Peyer's patch (tissue), 4 donors: ENCODE results near the gene AZI2. TPM values are rescaled to one million over a fixed set of nuclear protein-coding genes. Genes with fewer than 3 reads are reported as not detected.

Source experiments
- DNase-seq, 3 donors: peaks; one replicate each; pipeline ENCODE4 v3.0.0-alpha.2; 2017 to 2019
- H3K27ac ChIP-seq, 4 donors: fragments of 200-600 bp; sonication (generic); one replicate each; pipeline ENCODE4 v1.5.1; 2016 to 2019
- H3K27me3 ChIP-seq, 2 donors: fragments of 200-600 bp; sonication (generic); one replicate each; pipeline ENCODE4 v1.5.1; 2019
- H3K36me3 ChIP-seq, 3 donors: fragments of 200-600 bp; sonication (generic); one replicate each; pipeline ENCODE4 v1.5.1; 2016 to 2019
- H3K4me1 ChIP-seq, 4 donors: fragments of 200-600 bp; sonication (generic); one replicate each; pipeline ENCODE4 v1.5.1; 2016 to 2019
- H3K4me3 ChIP-seq, 4 donors: fragments of 200-600 bp; sonication (generic); 1 replicate in 3 of 4; 2 replicates in 1 of 4; pipeline ENCODE4 v1.5.1; 2016 to 2019; ENCODE audit warnings: mild to moderate bottlenecking in 1 of 4
- H3K9me3 ChIP-seq, 4 donors: fragments of 200-600 bp; sonication (generic); one replicate each; pipeline ENCODE4 v1.5.1; 2016 to 2019; ENCODE audit warnings: mild to moderate bottlenecking in 1 of 4
- CTCF ChIP-seq, 6 experiments: fragments of 450-650 bp in 4 of 6; fragments of 200-600 bp in 2 of 6; sonication (generic) in 1 of 6; IDR thresholded peaks; one replicate each; pipeline ENCODE4 v1.5.1; 2017 to 2019; ENCODE audit warnings: antibody characterized with exemption in 6 of 6, mild to moderate bottlenecking in 3 of 6, moderate library complexity in 1 of 6
- POLR2A ChIP-seq, 2 donors: fragments of 450-650 bp; IDR thresholded peaks; one replicate each; pipeline ENCODE4 v1.5.1; 2017; ENCODE audit warnings: antibody characterized with exemption in 2 of 2, mild to moderate bottlenecking in 2 of 2, moderate library complexity in 2 of 2
- total RNA-seq, 4 donors: library from RNA; depleted of rRNA; stranded (reverse); fragments of >200 nt; gene quantifications; one replicate each; pipeline ENCODE4 v1.1.0, GENCODE V29; 2016

The AZI2 gene
- total RNA-seq, 4 donors from 2014 or later: 37.8 to 139 (median 49.4) TPM

DNA sequence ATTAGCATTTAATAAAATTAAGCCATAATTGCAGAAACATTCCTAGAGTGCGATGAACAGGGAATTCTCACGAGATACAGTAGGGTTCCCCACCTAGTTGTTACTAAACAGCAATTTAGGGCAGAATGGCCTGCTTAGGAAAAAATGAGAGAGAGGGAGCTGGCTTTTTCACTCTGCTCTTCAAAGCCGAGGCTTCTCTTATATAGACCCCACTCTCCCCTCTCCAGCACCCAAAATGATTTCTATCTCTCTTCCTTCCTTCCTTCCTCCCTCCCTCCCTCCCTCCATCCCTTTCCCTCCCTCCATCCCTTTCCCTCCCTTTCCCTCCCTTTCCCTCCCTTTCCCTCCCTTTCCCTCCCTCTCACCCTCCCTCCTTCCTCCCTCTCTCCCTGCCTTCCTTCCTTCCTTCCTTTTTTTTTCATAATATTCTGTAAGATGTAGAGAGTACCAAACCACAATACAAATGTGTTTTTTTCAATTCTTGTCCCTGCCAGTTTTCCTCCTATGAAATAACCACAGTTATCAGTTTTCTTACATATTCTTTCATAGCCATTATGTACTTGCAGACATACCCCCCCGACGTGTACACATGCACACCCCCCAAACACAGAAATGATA is 48.2 kb downstream of the AZI2 start:
- Histone ChIP-seq H3K4me1 (no peaks in the 10 kb centered on the region), H3K27ac (no peak overlapping the region), H3K9me3 (no peaks in the 10 kb centered on the region), H3K27me3 (no peaks in the 10 kb centered on the region), H3K4me3 (no peak overlapping the region), H3K36me3 (no peaks in the 10 kb centered on the region)
- no peak for DNase-seq
- no peak for TF ChIP-seq POLR2A (IDR thresholded peaks at IDR 0.05)
- TF ChIP-seq CTCF (IDR thresholded peaks at IDR 0.05): no peak

DNA sequence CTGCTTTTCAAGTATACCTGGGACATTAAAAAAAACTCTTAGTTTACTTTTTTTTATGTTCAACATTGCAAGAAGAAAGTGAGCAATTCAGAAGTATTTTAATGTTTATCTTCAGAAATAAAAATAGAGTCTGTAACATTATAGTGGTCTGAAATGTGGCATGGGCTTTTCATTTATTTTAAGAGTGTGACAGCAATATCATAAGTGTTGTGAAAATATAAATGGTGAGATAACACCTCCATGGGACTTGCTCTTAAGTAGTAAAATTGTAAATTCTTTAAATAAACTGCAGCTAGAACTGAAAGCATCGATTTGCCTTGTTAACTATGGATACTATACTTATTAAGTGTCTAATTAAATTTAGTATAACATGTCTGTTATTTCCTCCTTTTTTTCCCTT is 48.9 kb downstream of the AZI2 start:
- no peak overlapping the region for H3K4me3 ChIP-seq
- no peaks in the 10 kb centered on the region for H3K27me3 ChIP-seq
- DNase-seq: no peak

DNA sequence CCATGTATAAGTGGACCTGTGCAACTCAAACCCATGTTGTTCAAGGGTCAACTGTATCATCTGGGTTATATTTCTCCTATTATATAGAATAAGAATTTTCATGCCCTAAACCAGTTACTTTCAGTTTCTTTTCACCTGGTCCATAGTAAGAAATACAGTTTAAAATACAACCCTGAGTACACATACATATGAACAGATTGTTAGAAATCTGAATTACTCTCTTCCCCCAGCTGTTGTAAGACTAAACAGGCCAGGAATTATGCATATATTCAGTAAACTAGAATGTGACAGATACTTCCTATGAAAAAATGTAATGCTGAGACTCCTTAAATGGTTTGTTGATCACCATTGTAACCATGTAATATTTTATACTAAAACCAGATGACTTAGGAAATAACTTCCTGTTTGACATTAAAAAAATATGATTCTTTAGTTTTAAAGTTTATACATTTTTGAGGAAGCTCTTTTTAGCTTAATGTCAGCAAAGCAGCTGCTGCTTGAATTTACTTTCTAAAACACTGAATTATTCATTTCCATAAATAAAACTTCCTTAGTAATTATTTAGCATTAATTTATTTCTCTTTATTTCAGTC is 52.6 kb downstream of the AZI2 start:
- Histone ChIP-seq H3K4me3 (no peak overlapping the region), H3K27me3 (no peaks in the 10 kb centered on the region), H3K27ac (no peak overlapping the region), H3K9me3 (no peaks in the 10 kb centered on the region), H3K4me1 (no peaks in the 10 kb centered on the region), H3K36me3 (no peaks in the 10 kb centered on the region)
- DNase-seq: no peak
- TF ChIP-seq CTCF (IDR thresholded peaks at IDR 0.05): no peak
- TF ChIP-seq POLR2A (IDR thresholded peaks at IDR 0.05): no peak

More for the DNA sequence above, 48.9 kb downstream of the AZI2 start:
- H3K36me3 ChIP-seq: no peaks in the 10 kb centered on the region
- TF ChIP-seq POLR2A (IDR thresholded peaks at IDR 0.05) (no peak), CTCF (IDR thresholded peaks at IDR 0.05) (no peak)
- H3K9me3 ChIP-seq: no peaks in the 10 kb centered on the region
- no peak overlapping the region for H3K27ac ChIP-seq
- H3K4me1 ChIP-seq: no peaks in the 10 kb centered on the region

DNA sequence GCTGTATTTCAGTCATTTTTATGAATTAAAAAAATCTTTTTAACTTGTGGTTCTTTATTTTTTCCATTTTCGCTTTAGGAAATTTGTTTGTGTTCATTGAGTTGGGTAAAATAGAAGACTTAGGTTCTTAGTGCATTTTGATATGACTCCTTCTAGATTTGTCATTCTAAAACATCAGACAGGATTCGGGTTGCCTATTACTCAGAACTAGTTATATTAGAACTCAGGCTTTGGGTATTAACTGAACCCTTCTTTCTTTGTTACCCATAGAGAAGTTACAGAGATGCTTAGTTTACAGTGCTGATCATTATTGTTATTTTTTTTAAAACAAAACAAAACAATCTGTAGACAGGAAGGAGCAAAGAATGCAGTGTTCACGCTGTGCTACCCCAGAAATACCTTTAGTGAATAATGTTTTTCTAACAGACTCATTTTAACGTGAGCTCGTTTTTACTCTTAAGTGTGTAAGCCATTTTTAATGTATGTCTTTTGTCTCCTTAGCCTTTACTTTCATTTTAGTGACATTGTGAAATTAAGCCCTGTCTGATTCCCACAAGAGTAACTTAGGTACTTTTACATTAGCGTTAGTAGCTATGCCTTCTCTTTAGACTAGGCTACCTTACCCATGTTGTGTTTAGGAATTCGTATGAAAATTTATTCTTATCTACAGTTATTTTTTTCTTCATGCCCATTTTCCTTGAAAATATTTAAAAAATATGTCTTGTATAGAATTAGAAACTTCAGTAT is 53.8 kb downstream of the AZI2 start:
- DNase-seq: no peak
- TF ChIP-seq CTCF (IDR thresholded peaks at IDR 0.05) (no peak), POLR2A (IDR thresholded peaks at IDR 0.05) (no peak)

DNA sequence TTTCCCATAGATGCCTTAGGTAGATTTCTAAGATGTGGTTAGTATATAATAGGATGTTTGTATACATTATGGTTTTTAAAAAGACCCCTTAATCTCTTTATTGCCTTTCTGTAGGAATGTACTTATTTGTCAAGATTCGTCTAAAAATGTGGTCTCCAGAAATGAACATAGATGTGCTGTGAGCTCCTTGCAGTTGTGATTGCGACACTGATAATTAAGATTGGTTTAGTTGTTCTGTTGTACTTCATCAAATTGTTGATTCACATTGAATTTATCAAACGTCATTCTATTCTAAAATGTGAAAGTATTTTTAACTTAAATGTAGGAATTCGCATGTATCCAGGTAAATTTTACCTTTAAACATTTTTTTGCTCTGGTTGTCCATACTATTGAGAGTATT is 56.0 kb downstream of the AZI2 start:
- Histone ChIP-seq H3K27me3 (no peaks in the 10 kb centered on the region), H3K27ac (no peak overlapping the region), H3K9me3 (no peaks in the 10 kb centered on the region), H3K36me3 (no peaks in the 10 kb centered on the region), H3K4me3 (no peak overlapping the region), H3K4me1 (no peaks in the 10 kb centered on the region)
- TF ChIP-seq CTCF (IDR thresholded peaks at IDR 0.05) (no peak), POLR2A (IDR thresholded peaks at IDR 0.05) (no peak)
- no peak for DNase-seq

More for the DNA sequence above, 53.8 kb downstream of the AZI2 start:
- H3K27me3 ChIP-seq: no peaks in the 10 kb centered on the region
- no peaks in the 10 kb centered on the region for H3K4me1 ChIP-seq
- no peaks in the 10 kb centered on the region for H3K9me3 ChIP-seq
- H3K36me3 ChIP-seq: no peaks in the 10 kb centered on the region
- H3K27ac ChIP-seq: no peak overlapping the region
- no peak overlapping the region for H3K4me3 ChIP-seq
